ENCODE data around the gene FKBP5. TPM values are rescaled to one million over a fixed set of nuclear protein-coding genes. Genes with fewer than 3 reads are reported as not detected.

The FKBP5 gene
- total and polyA plus RNA-seq, 9 of the 15 experiments (the other 6 are each of a cell fraction or from before 2014, with no cell fraction given) = 32.7 to 151 (median 75.0) TPM

- Histone ChIP-seq H3K9me1 (ENCODE audit: control insufficient read depth, insufficient read depth, low read length) (no peaks in the 10 kb centered on the region), H3K79me2 (ENCODE audit: control insufficient read depth, insufficient read depth, low read length) (no peaks in the 10 kb centered on the region; the same call in 2 of the 3 replicates), H3K4me3 (no peak overlapping the region), H3K4me2 (ENCODE audit: insufficient read depth, low read length) (no peak overlapping the region), H3K4me1 (replicated peaks in 1 of 2; ENCODE audit: control insufficient read depth in 2 of 2, insufficient read depth in 2 of 2, low read length in 2 of 2) (no peaks in the 10 kb centered on the region), H3K36me3 (ENCODE audit: control insufficient read depth, insufficient read depth, low read length) (peaks cover 27% of the 10 kb centered on the region), H3K27ac (ENCODE audit: extremely low read depth, low read depth, low read length) (no peak overlapping the region), H3K9ac (ENCODE audit: insufficient read depth in 1 of 2, low read depth in 2 of 2, low read length in 2 of 2) (no peak overlapping the region), H3K9me3 (replicated peaks; ENCODE audit: control insufficient read depth, insufficient read depth, low read depth, low read length) (no peaks in the 10 kb centered on the region), H3K27me3 (ENCODE audit: control insufficient read depth in 2 of 2, insufficient read depth in 2 of 2, low read length in 2 of 2) (no peaks in the 10 kb centered on the region), H2AFZ (ENCODE audit: low read depth, low read length) (no peak overlapping the region), H4K20me1 (replicated peaks; ENCODE audit: control insufficient read depth, insufficient read depth, low read length) (no peaks in the 10 kb centered on the region)
- FAIRE-seq = no peak
- ATAC-seq = no peak
- DNase-seq (ENCODE audit: extremely low read depth in 1 of 4, low spot score in 3 of 4) = no peak
- intact Hi-C loops (cut with micrococcal nuclease) (no loop called here), in situ Hi-C loops (cut with MboI) (no loop called here)
- BruUV-seq (replicated peaks) = no TSS peak
- no peak for TF ChIP-seq SMAD3 (CRISPR knock-in tag; conservative IDR thresholded peaks at IDR 0.05)
- TF ChIP-seq ARID3B (CRISPR knock-in tag; IDR thresholded peaks at IDR 0.05; ENCODE audit: borderline replicate concordance) = no peak
- TF ChIP-seq ZNF324 (CRISPR knock-in tag; IDR thresholded peaks at IDR 0.05) = no peak
- TF ChIP-seq NCOA6 (IDR thresholded peaks at IDR 0.05) = no peak
- no peak for TF ChIP-seq ZNF707 (CRISPR knock-in tag; conservative IDR thresholded peaks at IDR 0.05)
- TF ChIP-seq PHB2 (IDR thresholded peaks at IDR 0.05; ENCODE audit: low read depth) = no peak
- no peak for TF ChIP-seq SIN3A (IDR thresholded peaks at IDR 0.05; ENCODE audit: borderline replicate concordance in 2 of 2, control insufficient read depth in 1 of 2, low read depth in 2 of 2, low read length in 2 of 2)
- no peak for TF ChIP-seq ZNF764 (CRISPR knock-in tag; IDR thresholded peaks at IDR 0.05; ENCODE audit: low read depth)
- TF ChIP-seq ZBTB1 (CRISPR knock-in tag; IDR thresholded peaks at IDR 0.05; ENCODE audit: borderline replicate concordance, low read depth) = no peak
- no peak for TF ChIP-seq TCF7 (IDR thresholded peaks at IDR 0.05; ENCODE audit: borderline replicate concordance)
- no peak for TF ChIP-seq ZNF134 (CRISPR knock-in tag; conservative IDR thresholded peaks at IDR 0.05)
- ChIA-PET CTCF (ENCODE audit: low intra/inter-chr PET ratio) (no interaction called here), POLR2A (interaction anchor here (0.7 to 1.7 kb wide), 10 partner anchors 9 to 134 kb away, joined by 3 to 8 read pairs (median 4); partner anchors contain the start of gene RPL10A)
- 79% methylated on average over 8 of the region's 8 CpGs for WGBS (ENCODE audit: insufficient coverage, low coverage, missing lambda C conversion rate)
These were observed 87.2 kb downstream of the FKBP5 start for GRCh38 chr6:35601331-35602132.
